GM18861 (cell line): ENCODE measurements around the gene CEP164.

Source experiments
- ATAC-seq: cut with Tn5 transposase; IDR thresholded peaks from one replicate; pipeline ENCODE4 v1.9.1; 2021; ENCODE audit not compliant: unreplicated experiment

Gene CEP164

GRCh38 chr11:117458275-117459122 is 130.8 kb downstream of the CEP164 start:
- ATAC-seq, result no peak

GRCh38 chr11:117459123-117459978 is 131.7 kb downstream of the CEP164 start:
- no peak for ATAC-seq

- no peak for ATAC-seq
Measured at GRCh38 chr11:117459979-117460300, 132.3 kb downstream of the CEP164 start.

DNA sequence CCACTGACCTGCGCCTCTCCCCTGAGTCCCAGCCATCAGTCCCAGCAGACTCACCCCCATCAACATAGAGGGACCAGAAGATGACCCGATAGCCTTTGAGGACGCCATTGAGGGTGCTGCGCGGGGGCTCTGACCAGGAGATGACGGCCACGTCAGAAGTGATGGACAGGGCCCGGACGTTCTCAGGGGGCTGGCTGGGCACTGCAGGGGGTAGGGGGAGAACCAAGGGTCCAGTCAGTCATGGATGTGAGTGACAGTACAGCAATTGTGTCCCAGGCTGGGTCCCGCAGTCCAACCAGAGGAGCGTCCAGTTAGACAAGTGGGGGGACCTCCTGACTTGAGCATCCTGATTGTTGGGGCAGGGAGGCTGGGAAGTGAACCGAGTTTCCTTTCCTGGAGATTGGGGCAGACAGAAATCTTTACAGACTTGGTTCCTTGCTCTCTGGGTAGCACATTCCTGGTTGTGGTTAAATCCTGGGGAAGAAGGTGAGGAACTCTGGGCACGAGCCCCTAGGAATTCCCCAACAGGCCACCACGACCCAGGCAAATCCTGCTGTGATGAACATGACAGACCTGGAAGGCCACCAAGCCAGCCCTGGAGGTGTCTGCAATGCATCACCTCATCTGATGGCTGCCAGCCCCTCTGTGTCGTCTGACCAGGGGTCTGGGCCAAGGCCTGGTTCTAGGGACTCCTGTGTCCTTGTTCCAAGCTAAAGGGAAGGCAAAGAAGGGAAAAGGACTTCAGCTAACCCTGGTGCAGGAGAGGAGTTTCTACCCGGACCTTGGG is 133.9 kb downstream of the CEP164 start:
- no peak for ATAC-seq

GRCh38 chr11:117462183-117462863 is 134.7 kb downstream of the CEP164 start:
- ATAC-seq, result no peak

- no peak for ATAC-seq
Measured at GRCh38 chr11:117462864-117463247, 135.2 kb downstream of the CEP164 start.
